Activated CD4-positive, alpha-beta memory T cell treated with anti-CD3 and anti-CD28 coated beads, Interleukin-2, amount 10 ng/mL, durations not matched to agents 7 days and 5 days (primary cell): Measurements from ENCODE around the gene COL6A5. TPM values are rescaled to one million over a fixed set of nuclear protein-coding genes. Genes with fewer than 3 reads are reported as not detected.

Experiments
- CTCF ChIA-PET: fragments of 350-600 bp; sonication (Branson Sonifier 250); formaldehyde crosslinking; loops from one replicate; lab custom pipeline; 2021; ENCODE audit warnings: antibody characterized with exemption, inconsistent platforms; lab: Charles Lee
- POLR2A ChIA-PET: fragments of 350-600 bp; sonication (Branson Sonifier 250); formaldehyde crosslinking; loops from one replicate; lab custom pipeline; 2021; ENCODE audit warnings: antibody characterized with exemption; lab: Charles Lee
- DNase-seq: peaks from one replicate; pipeline ENCODE4 v3.0.0-alpha.2; 2020
- H3K27ac Mint-ChIP-seq: one replicate; pipeline ENCODE4 v1.8.0; 2021; ENCODE audit warnings: mild to moderate bottlenecking, mixed read lengths
- H3K27me3 Mint-ChIP-seq: one replicate; pipeline ENCODE4 v1.8.0; 2021; ENCODE audit warnings: mixed read lengths
- H3K36me3 Mint-ChIP-seq: one replicate; pipeline ENCODE4 v1.8.0; 2021; ENCODE audit warnings: low read depth, mixed read lengths
- H3K4me1 Mint-ChIP-seq: one replicate; pipeline ENCODE4 v1.8.0; 2021; ENCODE audit warnings: mixed read lengths
- H3K4me3 Mint-ChIP-seq: one replicate; pipeline ENCODE4 v1.8.0; 2021; ENCODE audit warnings: mild to moderate bottlenecking, mixed read lengths
- H3K9me3 Mint-ChIP-seq: one replicate; pipeline ENCODE4 v1.8.0; 2021; ENCODE audit warnings: mixed read lengths
- total RNA-seq, 2 experiments: library from RNA; stranded (reverse); gene quantifications; one replicate each; pipeline ENCODE4 v1.2.3, GENCODE V29; 2021

The COL6A5 gene
- total RNA-seq, 2 experiments from 2014 or later: 0.03 to 0.05 TPM

DNA sequence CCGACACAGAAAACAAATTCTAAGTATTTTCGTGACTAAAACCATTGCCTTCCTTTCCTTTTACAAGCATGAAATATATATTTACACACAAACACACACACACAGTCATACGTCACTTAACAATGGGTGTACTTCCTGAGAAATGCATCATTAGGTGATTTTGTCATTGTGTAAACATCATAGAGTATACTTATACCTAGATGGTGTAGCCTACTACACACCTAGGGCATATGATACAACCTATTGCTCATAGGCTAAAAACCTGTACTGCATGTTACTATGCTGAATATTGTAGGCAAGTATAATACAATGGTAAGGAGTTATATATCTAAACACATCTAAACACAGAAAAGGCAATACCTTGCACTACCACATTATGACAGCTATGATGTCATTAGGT lies 28.6 kb downstream of the COL6A5 start:
- DNase-seq: no peak
- peaks cover 3% of the 10 kb centered on the region for H3K27me3 Mint-ChIP-seq
- no peak overlapping the region for H3K27ac Mint-ChIP-seq
- no peaks in the 10 kb centered on the region for H3K36me3 Mint-ChIP-seq
- no peaks in the 10 kb centered on the region for H3K9me3 Mint-ChIP-seq
- H3K4me1 Mint-ChIP-seq: no peaks in the 10 kb centered on the region
- ChIA-PET CTCF (no interaction called here), POLR2A (no interaction called here)
- H3K4me3 Mint-ChIP-seq: no peak overlapping the region

DNA sequence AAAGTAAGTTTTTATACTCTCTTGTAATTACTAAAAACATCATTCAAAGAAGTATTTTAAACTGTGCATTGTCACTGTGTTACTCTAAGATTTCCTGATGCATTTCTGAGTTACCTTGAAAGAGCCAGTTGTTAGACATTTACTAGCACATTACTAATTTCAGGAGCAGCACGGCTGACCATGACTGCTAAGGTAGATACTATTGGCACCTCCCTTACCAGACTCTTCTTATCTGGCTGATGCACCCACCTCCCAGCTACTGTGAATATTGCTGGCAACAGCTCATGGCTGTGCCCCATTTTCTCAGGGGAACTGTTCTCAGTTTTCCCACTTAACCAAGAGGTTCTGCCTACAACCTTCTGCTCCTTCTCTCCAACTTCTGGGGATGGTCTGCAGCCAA lies 29.4 kb downstream of the COL6A5 start:
- POLR2A ChIA-PET: no interaction called here
- CTCF ChIA-PET: no interaction called here
- no peaks in the 10 kb centered on the region for H3K36me3 Mint-ChIP-seq
- no peak overlapping the region for H3K27ac Mint-ChIP-seq
- no peaks in the 10 kb centered on the region for H3K9me3 Mint-ChIP-seq
- peaks cover 3% of the 10 kb centered on the region for H3K27me3 Mint-ChIP-seq
- no peak for DNase-seq
- H3K4me1 Mint-ChIP-seq: no peaks in the 10 kb centered on the region
- H3K4me3 Mint-ChIP-seq: no peak overlapping the region

DNA sequence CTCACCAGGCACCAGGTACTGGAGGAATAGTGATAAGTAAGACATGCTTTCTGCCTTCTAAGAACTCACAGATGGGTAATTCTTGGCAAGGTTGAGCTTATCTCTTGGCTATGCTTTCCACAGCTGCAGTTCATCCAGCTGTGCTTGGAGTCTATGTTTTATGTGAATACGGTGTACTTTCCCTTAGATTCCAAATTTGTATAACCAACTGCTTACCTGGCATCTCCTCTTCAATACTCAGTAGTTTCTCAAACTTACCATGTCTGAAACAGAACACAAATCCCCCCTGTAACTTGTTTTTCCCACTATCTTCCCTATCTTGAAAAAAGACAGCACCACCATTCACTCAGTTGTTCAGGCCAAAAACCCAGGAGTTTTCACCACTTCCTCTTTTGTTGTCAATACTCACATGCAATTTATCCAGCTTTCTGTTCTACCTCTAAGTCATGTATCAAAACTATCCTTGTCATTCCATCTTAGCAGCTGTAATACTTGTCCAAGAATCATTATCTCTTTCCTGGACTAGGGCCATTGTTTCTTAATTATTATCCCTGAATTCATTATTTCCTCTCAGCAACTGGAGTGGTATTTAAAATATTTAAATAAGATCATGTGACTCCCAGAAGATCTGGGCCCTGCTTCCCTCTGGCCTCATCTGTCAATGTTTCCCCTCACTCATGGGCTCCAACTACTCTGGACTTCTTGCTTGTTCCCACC lies 32.6 kb downstream of the COL6A5 start:
- H3K9me3 Mint-ChIP-seq: no peaks in the 10 kb centered on the region
- peaks cover 3% of the 10 kb centered on the region for H3K27me3 Mint-ChIP-seq
- POLR2A ChIA-PET: no interaction called here

DNA sequence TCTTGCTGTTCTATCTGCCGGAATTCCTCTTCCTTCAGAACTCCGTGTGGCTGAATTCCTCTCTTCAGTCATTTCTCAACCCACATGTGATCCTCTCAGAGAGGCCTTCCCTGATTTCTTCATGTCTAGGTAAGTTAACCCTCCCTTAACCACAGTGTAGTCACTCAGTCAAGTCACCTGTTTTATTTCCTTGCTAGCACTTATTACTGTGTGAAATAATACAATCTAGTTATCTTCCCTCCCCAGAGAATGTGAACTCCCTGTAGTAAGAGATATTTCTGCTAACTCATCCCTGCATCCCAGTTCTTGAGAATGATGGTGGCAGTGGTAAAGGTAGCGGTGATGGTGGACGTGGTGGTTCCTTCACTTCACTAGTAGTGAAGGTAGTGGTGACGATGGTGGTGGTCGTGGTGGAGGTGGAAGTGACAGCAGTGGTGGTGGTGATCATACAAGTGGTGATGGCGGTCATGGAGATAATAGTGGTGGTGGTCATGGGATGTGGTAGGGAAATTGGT lies 33.3 kb downstream of the COL6A5 start:
- DNase-seq: no peak
- Mint-ChIP-seq H3K4me3 (no peak overlapping the region), H3K9me3 (no peaks in the 10 kb centered on the region), H3K27ac (no peak overlapping the region), H3K27me3 (peaks cover 3% of the 10 kb centered on the region), H3K4me1 (no peaks in the 10 kb centered on the region), H3K36me3 (no peaks in the 10 kb centered on the region)
- CTCF ChIA-PET: no interaction called here
- POLR2A ChIA-PET: no interaction called here

More for the DNA sequence above, 32.6 kb downstream of the COL6A5 start:
- DNase-seq: no peak
- Mint-ChIP-seq H3K27ac (no peak overlapping the region), H3K4me1 (no peaks in the 10 kb centered on the region), H3K4me3 (no peak overlapping the region), H3K36me3 (no peaks in the 10 kb centered on the region)
- CTCF ChIA-PET: no interaction called here

DNA sequence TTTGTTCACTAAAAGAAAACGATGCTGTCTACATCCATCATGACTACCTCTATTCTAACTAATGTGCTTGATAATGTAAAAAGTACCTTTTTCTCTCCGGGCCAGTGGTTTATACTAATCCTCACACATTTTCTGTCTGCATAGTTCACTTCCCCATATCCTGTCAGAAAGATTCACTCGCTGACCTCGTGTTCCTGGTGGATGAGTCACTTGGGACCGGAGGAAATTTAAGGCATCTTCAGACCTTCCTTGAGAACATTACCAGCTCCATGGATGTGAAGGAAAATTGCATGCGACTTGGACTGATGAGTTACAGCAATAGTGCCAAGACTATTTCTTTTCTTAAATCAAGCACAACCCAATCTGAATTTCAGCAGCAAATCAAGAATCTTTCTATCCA lies 33.8 kb downstream of the COL6A5 start:
- H3K36me3 Mint-ChIP-seq: no peaks in the 10 kb centered on the region
- no peaks in the 10 kb centered on the region for H3K9me3 Mint-ChIP-seq
- no peak overlapping the region for H3K27ac Mint-ChIP-seq
- DNase-seq: no peak
- H3K4me1 Mint-ChIP-seq: no peaks in the 10 kb centered on the region
- peaks cover 6% of the 10 kb centered on the region for H3K27me3 Mint-ChIP-seq
- POLR2A ChIA-PET: no interaction called here
- CTCF ChIA-PET: no interaction called here
- no peak overlapping the region for H3K4me3 Mint-ChIP-seq

DNA sequence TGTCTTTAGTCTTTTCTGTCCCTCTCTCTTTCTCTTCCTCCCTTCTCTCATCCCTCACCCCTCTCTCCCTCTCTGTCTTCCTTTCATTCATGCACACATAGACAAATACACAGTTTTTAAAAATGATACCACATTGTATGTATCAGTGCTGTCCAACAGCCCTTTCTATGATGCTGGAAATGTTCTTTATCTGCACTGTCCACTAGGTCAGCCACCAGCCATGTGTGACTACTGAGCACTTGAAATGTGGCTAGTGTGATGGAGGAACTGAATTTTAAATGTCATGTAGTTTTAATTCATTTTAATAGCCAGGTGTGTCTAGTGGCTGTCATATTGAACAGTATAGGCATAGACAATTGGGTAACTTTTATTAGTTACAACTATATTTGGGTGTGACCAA lies 34.9 kb downstream of the COL6A5 start:
- DNase-seq: no peak
- Mint-ChIP-seq H3K27ac (no peak overlapping the region), H3K9me3 (no peaks in the 10 kb centered on the region), H3K4me3 (no peak overlapping the region), H3K27me3 (peaks cover 6% of the 10 kb centered on the region), H3K4me1 (no peaks in the 10 kb centered on the region), H3K36me3 (no peaks in the 10 kb centered on the region)
- ChIA-PET CTCF (no interaction called here), POLR2A (no interaction called here)

DNA sequence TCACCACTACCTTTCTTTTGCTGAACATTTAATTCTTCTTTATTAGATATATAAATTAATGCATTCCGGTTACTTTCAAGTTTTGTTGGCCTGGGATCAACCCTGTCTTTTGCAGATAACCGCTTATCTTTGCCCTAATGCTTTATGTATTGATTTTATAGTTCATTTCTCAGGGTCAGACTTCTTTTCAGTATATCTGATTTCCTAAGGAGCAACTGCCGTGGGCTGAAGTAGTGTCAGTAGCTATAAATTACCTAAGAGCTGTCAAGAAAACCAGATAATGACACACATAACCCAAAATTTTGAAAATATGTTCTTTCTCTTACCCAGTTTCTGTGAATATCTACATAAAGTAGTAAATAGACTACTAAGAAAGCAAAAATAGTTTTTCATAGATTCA lies 38.0 kb downstream of the COL6A5 start:
- H3K36me3 Mint-ChIP-seq: no peaks in the 10 kb centered on the region
- H3K27ac Mint-ChIP-seq: no peak overlapping the region
- POLR2A ChIA-PET: no interaction called here
- H3K9me3 Mint-ChIP-seq: no peaks in the 10 kb centered on the region
- H3K4me1 Mint-ChIP-seq: no peaks in the 10 kb centered on the region
- DNase-seq: no peak
- no peak overlapping the region for H3K4me3 Mint-ChIP-seq
- peaks cover 8% of the 10 kb centered on the region for H3K27me3 Mint-ChIP-seq
- CTCF ChIA-PET: no interaction called here

DNA sequence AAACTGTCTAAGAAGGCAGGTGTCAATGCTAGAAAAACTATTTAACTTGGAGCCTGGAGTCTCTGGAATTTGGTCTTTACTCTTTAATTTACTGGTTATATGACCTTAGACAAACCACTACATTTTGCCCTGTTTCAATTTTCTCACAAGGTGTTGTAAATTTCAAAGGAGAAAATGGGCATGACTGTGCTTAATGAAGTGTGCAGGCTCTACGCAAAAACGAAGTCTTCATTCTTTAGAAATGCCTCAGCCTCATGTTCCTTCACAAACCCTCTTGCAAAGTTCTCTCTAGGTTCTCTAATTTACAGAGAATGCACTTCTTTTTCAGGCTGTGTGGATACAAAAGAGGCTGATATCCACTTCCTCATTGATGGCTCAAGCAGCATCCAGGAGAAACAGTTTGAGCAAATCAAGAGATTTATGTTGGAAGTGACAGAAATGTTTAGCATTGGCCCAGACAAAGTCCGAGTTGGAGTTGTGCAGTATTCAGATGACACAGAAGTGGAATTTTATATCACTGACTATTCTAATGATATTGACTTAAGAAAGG lies 39.1 kb downstream of the COL6A5 start:
- Mint-ChIP-seq H3K36me3 (no peaks in the 10 kb centered on the region), H3K27ac (no peak overlapping the region), H3K4me3 (no peak overlapping the region), H3K9me3 (no peaks in the 10 kb centered on the region), H3K4me1 (no peaks in the 10 kb centered on the region), H3K27me3 (peaks cover 8% of the 10 kb centered on the region)
- DNase-seq: no peak
- POLR2A ChIA-PET: no interaction called here
- CTCF ChIA-PET: no interaction called here

DNA sequence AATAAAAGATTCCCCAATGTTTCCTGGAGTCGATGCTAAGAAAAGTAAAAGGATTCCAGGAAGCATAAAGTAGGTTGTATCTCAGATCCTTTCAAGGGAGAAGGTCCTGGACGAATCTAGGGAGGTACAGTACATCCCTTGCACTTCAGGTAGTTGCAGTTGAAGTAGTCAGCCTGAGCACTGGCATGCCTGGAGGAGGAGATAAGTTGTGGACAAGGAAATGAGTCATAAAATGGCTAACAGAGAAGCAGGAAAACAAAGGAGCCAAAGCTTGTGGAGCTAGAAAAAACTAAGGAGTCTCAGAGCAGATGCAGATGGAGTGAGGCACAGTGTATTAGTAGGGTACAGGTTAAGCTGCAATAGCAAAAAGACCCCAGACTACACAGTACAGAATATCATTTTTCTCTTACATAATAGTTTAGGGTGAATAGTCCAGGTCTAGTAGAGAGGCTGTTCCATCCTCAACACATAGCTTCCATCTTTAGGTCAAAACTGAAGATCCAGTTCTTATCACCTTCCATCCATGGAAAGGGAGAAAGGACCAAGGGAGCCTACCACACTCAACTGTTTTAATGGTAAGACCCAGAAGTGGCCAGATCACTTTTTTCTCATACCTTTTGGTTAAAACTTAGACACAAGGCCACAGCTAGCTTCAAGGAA lies 41.3 kb downstream of the COL6A5 start:
- Mint-ChIP-seq H3K9me3 (no peaks in the 10 kb centered on the region), H3K4me3 (no peak overlapping the region), H3K36me3 (no peaks in the 10 kb centered on the region), H3K4me1 (no peaks in the 10 kb centered on the region), H3K27ac (no peak overlapping the region), H3K27me3 (peaks cover 6% of the 10 kb centered on the region)
- POLR2A ChIA-PET: no interaction called here
- CTCF ChIA-PET: no interaction called here
- DNase-seq: no peak

DNA sequence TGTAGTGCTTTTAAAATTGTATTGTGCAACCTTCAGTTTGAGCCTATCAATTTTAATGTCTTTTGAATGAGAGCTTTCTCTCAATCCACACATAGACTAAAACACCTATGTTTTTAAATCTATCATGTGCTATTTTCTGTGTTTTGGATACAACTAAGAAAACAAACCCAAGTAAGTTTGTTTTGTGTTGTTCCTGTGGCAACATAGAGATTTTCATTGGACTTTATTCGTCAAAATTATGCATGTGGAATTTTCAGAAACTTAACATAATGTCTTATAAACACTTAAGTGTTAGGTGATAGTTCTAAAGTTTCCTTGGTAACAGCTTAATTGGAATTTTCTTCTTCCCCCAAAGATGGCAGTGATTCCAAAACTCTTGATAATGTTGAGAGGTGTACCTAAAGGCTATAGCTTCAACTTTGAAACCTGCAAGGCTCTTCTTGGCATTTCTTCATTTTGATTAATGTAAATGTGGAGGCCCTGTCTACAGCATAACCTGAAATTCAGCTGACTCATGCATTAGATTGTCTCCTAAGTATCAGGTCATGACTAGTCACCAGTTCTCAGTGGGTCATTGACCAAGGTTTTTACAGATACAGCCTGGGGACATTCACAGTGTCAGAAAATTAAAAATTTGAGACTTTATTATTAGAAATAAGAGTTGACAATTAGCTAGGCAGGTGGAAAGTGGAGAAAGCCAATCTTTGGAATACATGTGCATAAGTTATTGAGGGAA lies 44.4 kb downstream of the COL6A5 start:
- DNase-seq: no peak
- Mint-ChIP-seq H3K27me3 (peaks cover 5% of the 10 kb centered on the region), H3K4me1 (no peaks in the 10 kb centered on the region), H3K36me3 (no peaks in the 10 kb centered on the region), H3K27ac (no peak overlapping the region), H3K9me3 (no peaks in the 10 kb centered on the region), H3K4me3 (no peak overlapping the region)
- ChIA-PET CTCF (no interaction called here), POLR2A (no interaction called here)

DNA sequence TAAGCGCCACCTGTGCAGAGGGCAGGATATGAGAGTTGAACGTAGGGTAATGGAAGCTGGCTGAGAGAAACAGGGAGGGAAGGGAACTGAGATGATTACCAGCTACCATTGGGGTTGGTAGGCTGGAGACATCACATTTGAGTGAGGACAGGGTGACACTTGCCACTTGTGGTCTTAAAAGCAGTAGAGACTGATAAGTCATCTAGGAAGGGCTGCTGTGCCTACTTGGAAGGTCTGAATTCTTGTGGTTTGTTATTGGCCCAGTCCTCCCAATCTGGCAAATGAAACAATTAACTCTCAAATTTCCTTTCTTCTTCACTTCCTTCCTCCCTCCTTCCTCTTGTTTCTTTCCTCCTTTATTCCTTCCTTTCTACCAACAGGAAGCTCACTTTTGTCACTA lies 46.8 kb downstream of the COL6A5 start:
- H3K36me3 Mint-ChIP-seq: no peaks in the 10 kb centered on the region
- H3K9me3 Mint-ChIP-seq: no peaks in the 10 kb centered on the region
- ChIA-PET CTCF (no interaction called here), POLR2A (no interaction called here)
- no peak for DNase-seq
- no peak overlapping the region for H3K4me3 Mint-ChIP-seq
- H3K27me3 Mint-ChIP-seq: peaks cover 2% of the 10 kb centered on the region
- H3K4me1 Mint-ChIP-seq: no peaks in the 10 kb centered on the region
- no peak overlapping the region for H3K27ac Mint-ChIP-seq

DNA sequence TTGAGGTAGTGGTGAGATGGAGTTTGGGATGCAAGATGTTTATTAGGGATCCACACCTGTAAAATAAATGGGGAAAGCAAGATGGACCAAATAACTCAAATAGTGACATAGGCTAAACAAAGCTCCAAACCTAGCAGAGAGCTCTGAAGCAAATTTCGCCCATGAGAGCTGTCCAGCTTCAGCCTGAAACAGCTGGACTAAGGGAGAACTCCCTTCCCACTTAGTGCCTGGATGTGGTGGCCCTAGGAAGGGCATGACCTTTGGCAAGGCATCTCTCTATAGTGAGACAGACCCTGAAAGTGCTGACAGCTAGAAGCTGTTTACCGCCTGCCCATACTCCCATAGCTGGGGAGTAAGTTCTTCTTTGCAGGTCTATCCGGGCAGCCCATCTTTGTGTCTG lies 48.1 kb downstream of the COL6A5 start:
- no peaks in the 10 kb centered on the region for H3K4me1 Mint-ChIP-seq
- CTCF ChIA-PET: no interaction called here
- no peak for DNase-seq
- POLR2A ChIA-PET: no interaction called here
- no peak overlapping the region for H3K4me3 Mint-ChIP-seq
- H3K27me3 Mint-ChIP-seq: peaks cover 2% of the 10 kb centered on the region
- H3K27ac Mint-ChIP-seq: no peak overlapping the region
- H3K9me3 Mint-ChIP-seq: no peaks in the 10 kb centered on the region
- no peaks in the 10 kb centered on the region for H3K36me3 Mint-ChIP-seq

DNA sequence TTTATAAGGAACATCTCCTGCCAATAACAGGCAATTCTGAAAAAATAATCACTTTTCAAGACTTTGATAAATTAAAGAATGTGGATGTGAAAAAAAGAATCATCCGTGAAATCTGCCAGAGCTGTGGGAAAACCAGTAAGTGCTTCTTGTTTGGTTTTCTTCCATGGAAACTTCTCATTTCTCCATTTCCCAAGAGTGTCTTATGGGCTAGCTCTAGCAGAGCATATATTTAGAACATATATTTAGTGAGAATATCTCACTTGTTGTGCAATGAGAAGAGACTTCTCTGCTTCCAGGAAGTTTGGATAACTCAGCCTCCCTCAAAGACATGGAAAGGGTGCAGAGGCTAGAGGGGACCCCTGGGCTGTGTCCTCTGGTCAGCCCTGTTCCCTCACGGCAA lies 49.9 kb downstream of the COL6A5 start:
- no peak overlapping the region for H3K4me3 Mint-ChIP-seq
- H3K9me3 Mint-ChIP-seq: no peaks in the 10 kb centered on the region
- POLR2A ChIA-PET: no interaction called here
- H3K36me3 Mint-ChIP-seq: no peaks in the 10 kb centered on the region
- H3K27ac Mint-ChIP-seq: no peak overlapping the region
- no peaks in the 10 kb centered on the region for H3K4me1 Mint-ChIP-seq
- peaks cover 2% of the 10 kb centered on the region for H3K27me3 Mint-ChIP-seq
- CTCF ChIA-PET: no interaction called here
- DNase-seq: no peak
